PC-3 (cell line): ENCODE data around the gene SLC43A1. TPM values are rescaled to one million over a fixed set of nuclear protein-coding genes. Genes with fewer than 3 reads are reported as not detected.

Experiments used
- ATAC-seq: fragments of 200-7000 bp; cut with Tn5 transposase; 2 replicates; pipeline ENCODE4 v1.9.1; 2020; ENCODE audit warnings: mild to moderate bottlenecking, moderate library complexity
- Bru-seq: library from RNA; stranded (reverse); fragments of 400-500 nt; gene quantifications from one replicate; lab custom pipeline; 2021; lab: Mats Ljungman, UMichigan
- BruChase-seq, 2 experiments: library from RNA; stranded (reverse); fragments of 400-500 nt; gene quantifications; one replicate each; lab custom pipeline; 2021; lab: Mats Ljungman, UMichigan
- BruUV-seq: library from RNA; stranded (reverse); fragments of 400-500 nt; replicated peaks from 2 replicates; lab custom pipeline; 2021; lab: Mats Ljungman, UMichigan
- CTCF ChIA-PET: fragments of 300-600 bp; sonication (Branson Sonifier 250); formaldehyde crosslinking; loops from one replicate; lab custom pipeline; 2022; ENCODE audit warnings: antibody characterized with exemption; lab: Charles Lee
- POLR2A ChIA-PET: fragments of 300-600 bp; sonication (Branson Sonifier 250); formaldehyde crosslinking; loops from one replicate; lab custom pipeline; 2022; ENCODE audit warnings: antibody characterized with exemption; ENCODE audit not compliant: unreplicated experiment; lab: Charles Lee
- DNase-seq: peaks from one replicate; pipeline ENCODE4 v3.0.0-alpha.2; 2015
- H2AFZ ChIP-seq: fragments of 300-600 bp; sonication (generic); 2 replicates; pipeline ENCODE4 v1.6.0; 2016; ENCODE audit warnings: antibody characterized with exemption, low read length
- H3F3A ChIP-seq: fragments of 300-600 bp; sonication (generic); one replicate; pipeline ENCODE4 v1.6.0; 2017; ENCODE audit warnings: antibody characterized with exemption, low read length, control low read depth, mild to moderate bottlenecking; ENCODE audit not compliant: unreplicated experiment
- H3K27ac ChIP-seq: fragments of 300-600 bp; sonication (generic); 2 replicates; pipeline ENCODE4 v1.5.1; 2016; ENCODE audit warnings: mild to moderate bottlenecking, low read length
- H3K27me3 ChIP-seq: fragments of 300-600 bp; sonication (generic); 2 replicates; pipeline ENCODE4 v1.6.1; 2016; ENCODE audit warnings: low read length, mixed read lengths
- H3K36me3 ChIP-seq: fragments of 300-600 bp; sonication (generic); 2 replicates; pipeline ENCODE4 v1.6.1; 2016; ENCODE audit warnings: low read depth, mixed run types, low read length, mixed read lengths
- H3K4me1 ChIP-seq: fragments of 300-600 bp; sonication (generic); 2 replicates; pipeline ENCODE4 v1.5.1; 2016; ENCODE audit warnings: low read length; ENCODE audit not compliant: insufficient read depth
- H3K4me2 ChIP-seq: fragments of 300-600 bp; sonication (generic); 2 replicates; pipeline ENCODE4 v1.6.0; 2016; ENCODE audit warnings: low read length
- H3K4me3 ChIP-seq: fragments of 300-600 bp; sonication (generic); 2 replicates; pipeline ENCODE4 v1.5.1; 2016; ENCODE audit warnings: mild to moderate bottlenecking, low read length, mixed read lengths
- H3K79me2 ChIP-seq: fragments of 300-600 bp; sonication (generic); 2 replicates; pipeline ENCODE4 v1.6.1; 2017; ENCODE audit warnings: low read length, mixed read lengths
- H3K9ac ChIP-seq: fragments of 300-600 bp; sonication (generic); 2 replicates; pipeline ENCODE4 v1.6.0; 2016; ENCODE audit warnings: mild to moderate bottlenecking, low read length
- H3K9me2 ChIP-seq: fragments of 300-600 bp; sonication (generic); replicated peaks from 2 replicates; pipeline ENCODE4 v1.6.1; 2016; ENCODE audit warnings: mixed run types, low read length, mixed read lengths
- H3K9me3 ChIP-seq: fragments of 300-600 bp; sonication (generic); 2 replicates; pipeline ENCODE4 v1.6.1; 2016; ENCODE audit warnings: low read length, mixed read lengths
- H4K20me1 ChIP-seq: fragments of 300-600 bp; sonication (generic); 2 replicates; pipeline ENCODE4 v1.6.1; 2016; ENCODE audit warnings: low read length, mixed read lengths
- EZH2 ChIP-seq: fragments of 300-600 bp; sonication (generic); IDR thresholded peaks from one replicate; pipeline ENCODE4 v1.6.1; 2017; ENCODE audit warnings: antibody characterized with exemption, mild to moderate bottlenecking, low read length; ENCODE audit not compliant: unreplicated experiment
- EZH2phosphoT487 ChIP-seq: fragments of 300-600 bp; sonication (generic); IDR thresholded peaks from 2 replicates; pipeline ENCODE4 v1.6.1; 2018; ENCODE audit warnings: mild to moderate bottlenecking, antibody characterized with exemption, low read length, borderline replicate concordance
- intact Hi-C: fragments of 100-400 bp; cut with micrococcal nuclease; formaldehyde crosslinking; loops from 2 replicates; pipeline ENCODE4 v1.9.0; 2023
- long read RNA-seq: library from polyadenylated mRNA; unstranded; transcript quantifications from one replicate; pipeline ENCODE4 v2.0.0, GENCODE V29; 2021; ENCODE audit not compliant: unreplicated experiment
- total RNA-seq: library from RNA; depleted of rRNA; stranded (reverse); fragments of >200 nt; gene quantifications from 2 replicates; pipeline ENCODE4 v1.2.3, GENCODE V29; 2014; rRNA removed
- TF ChIP-seq, protein P1 (sequence below): fragments of 300-600 bp; sonication (generic); conservative IDR thresholded peaks from 2 replicates; pipeline ENCODE4 v1.5.1; 2017; ENCODE audit warnings: antibody characterized with exemption, low read depth, mild to moderate bottlenecking, low read length

SLC43A1 gene
- total RNA-seq = 7.4 and 12.4 TPM in 2 replicates
- Bru-seq, nascent RNA = percentile 60 among the genes with signal in this experiment
- BruChase-seq, experiment 1, labeled RNA remaining after a 6-hour chase = percentile 60 among the genes with signal in this experiment
- BruChase-seq, experiment 2, labeled RNA remaining after a 2-hour chase = percentile 75 among the genes with signal in this experiment
- long read RNA-seq, transcript SLC43A1-201 (15 exons, 2,598 nt) = major isoform, 24 of 62 reads
- long read RNA-seq, partial matches to known transcripts = 13 of 62 reads
- long read RNA-seq, other reads (novel, unspliced or antisense) = 22 of 62 reads

DNA sequence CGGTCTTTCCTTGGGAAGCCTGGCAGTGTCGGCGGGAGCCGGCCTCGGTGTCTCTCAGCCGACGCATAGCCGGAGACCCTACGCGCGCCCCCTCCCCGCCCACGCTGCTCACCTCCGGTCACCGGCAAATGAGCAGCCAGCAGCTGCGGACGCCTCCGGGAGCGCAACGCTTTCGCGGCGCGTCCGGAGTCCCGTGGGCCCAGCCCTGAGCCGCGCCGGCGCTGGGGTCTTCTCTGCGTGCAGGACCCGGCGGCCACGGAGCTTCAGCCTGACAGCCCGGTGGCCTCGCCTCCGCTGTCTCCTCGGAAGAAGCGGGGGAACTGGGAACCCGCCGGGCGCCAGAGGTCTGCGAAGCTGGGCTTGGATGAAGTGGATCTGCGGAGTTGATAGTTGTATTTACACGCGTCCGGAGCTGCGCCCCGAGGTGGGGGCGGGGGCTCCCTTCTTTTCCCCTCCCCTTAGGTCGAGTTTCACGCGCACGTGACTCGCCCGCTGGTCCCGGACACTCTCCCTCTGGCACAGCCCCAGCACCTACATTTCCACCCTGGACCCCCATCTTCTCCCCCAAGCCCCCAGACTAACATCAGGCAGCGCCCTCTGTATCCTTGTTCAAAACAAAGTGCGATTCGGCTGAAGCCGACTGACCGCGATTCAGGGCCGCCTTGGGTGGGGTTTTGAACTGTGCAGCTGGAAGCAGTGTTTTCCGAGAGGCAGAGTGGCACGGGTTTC is at the start of gene SLC43A1:
Gene SLC43A1, minus strand, starts transcription at position 371 of the 729 bp plus-strand sequence. CDS start 1,591 bp downstream, outside the sequence.
- BruUV-seq = no TSS peak
- Histone ChIP-seq H3K4me3 (peak within 1 kb of the TSS; percentile 94), H3K9me2 (no peaks in the 10 kb centered on the region), H3K27ac (no peak within 1 kb of the TSS), H3K27me3 (no peaks in the 10 kb centered on the region), H3K9me3 (no peaks in the 10 kb centered on the region), H3K4me1 (peaks cover 9% of the 10 kb centered on the region), H3K4me2 (peak within 1 kb of the TSS; percentile 100), H3F3A (no peaks in the 10 kb centered on the region), H3K36me3 (no peaks in the 10 kb centered on the region), H3K79me2 (no peaks in the 10 kb centered on the region), H2AFZ (peak within 1 kb of the TSS; percentile 83), H4K20me1 (no peaks in the 10 kb centered on the region), H3K9ac (peak within 1 kb of the TSS; percentile 62)
- POLR2A ChIA-PET = interaction anchor here (0.5 to 0.6 kb wide), 2 partner anchors 47 to 275 kb away, joined by 3 read pairs; no protein-coding TSS in a partner anchor
- intact Hi-C loops = loop anchor here (1.0 kb wide), 1 partner anchor 170 kb away; no protein-coding TSS in a partner anchor
- DNase-seq (peak; percentile 46), ATAC-seq (peak; percentile 57)
- CTCF ChIA-PET = interaction anchor here (0.6 kb wide), 1 partner anchor 129 kb away, joined by 4 read pairs; no protein-coding TSS in a partner anchor
- TF ChIP-seq EZH2phosphoT487 = no peak
- TF ChIP-seq, protein P1, sequence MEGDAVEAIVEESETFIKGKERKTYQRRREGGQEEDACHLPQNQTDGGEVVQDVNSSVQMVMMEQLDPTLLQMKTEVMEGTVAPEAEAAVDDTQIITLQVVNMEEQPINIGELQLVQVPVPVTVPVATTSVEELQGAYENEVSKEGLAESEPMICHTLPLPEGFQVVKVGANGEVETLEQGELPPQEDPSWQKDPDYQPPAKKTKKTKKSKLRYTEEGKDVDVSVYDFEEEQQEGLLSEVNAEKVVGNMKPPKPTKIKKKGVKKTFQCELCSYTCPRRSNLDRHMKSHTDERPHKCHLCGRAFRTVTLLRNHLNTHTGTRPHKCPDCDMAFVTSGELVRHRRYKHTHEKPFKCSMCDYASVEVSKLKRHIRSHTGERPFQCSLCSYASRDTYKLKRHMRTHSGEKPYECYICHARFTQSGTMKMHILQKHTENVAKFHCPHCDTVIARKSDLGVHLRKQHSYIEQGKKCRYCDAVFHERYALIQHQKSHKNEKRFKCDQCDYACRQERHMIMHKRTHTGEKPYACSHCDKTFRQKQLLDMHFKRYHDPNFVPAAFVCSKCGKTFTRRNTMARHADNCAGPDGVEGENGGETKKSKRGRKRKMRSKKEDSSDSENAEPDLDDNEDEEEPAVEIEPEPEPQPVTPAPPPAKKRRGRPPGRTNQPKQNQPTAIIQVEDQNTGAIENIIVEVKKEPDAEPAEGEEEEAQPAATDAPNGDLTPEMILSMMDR = peak; percentile 25; the same call in 1 of the 2 replicates

DNA sequence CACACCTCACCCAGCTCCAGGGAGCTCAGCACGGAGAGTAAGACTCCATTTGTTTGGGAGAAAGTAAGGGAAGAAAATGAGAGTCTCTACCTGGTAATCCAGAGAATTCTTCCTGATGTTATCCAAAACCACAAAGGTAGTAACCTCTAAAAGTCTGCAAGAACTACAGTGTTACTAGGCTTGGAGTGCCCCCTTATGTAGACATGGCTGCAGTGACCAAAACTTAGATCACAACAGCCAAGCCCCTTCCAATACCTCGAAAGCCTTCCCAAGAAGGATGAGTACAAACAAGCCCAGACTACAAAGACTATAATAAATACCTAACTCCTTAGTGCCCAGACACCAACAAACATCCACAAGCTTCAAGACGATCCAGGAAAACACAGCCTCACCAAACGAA is 47.1 kb upstream of the SLC43A1 start:
- Histone ChIP-seq H3K79me2 (no peaks in the 10 kb centered on the region), H3K9me3 (no peaks in the 10 kb centered on the region), H2AFZ (no peak overlapping the region), H3K4me3 (no peak overlapping the region), H3K27ac (no peak overlapping the region), H3K4me1 (peaks cover 18% of the 10 kb centered on the region), H3K27me3 (no peaks in the 10 kb centered on the region), H4K20me1 (no peaks in the 10 kb centered on the region), H3F3A (no peaks in the 10 kb centered on the region), H3K4me2 (no peak overlapping the region), H3K36me3 (no peaks in the 10 kb centered on the region), H3K9me2 (no peaks in the 10 kb centered on the region), H3K9ac (no peak overlapping the region)
- ChIA-PET POLR2A (interaction anchor here (0.7 kb wide), 1 partner anchor 47 kb away, joined by 3 read pairs; no protein-coding TSS in a partner anchor), CTCF (no interaction called here)
- DNase-seq = peak; percentile 36
- intact Hi-C loops = no loop called here
- no peak for TF ChIP-seq EZH2
- TF ChIP-seq, protein P1 = peak; percentile 37; the same call in 1 of the 2 replicates
- no peak for TF ChIP-seq EZH2phosphoT487
- BruUV-seq = no TSS peak
- ATAC-seq = no peak
